ENCODE results near the gene CCDC112.

DNA sequence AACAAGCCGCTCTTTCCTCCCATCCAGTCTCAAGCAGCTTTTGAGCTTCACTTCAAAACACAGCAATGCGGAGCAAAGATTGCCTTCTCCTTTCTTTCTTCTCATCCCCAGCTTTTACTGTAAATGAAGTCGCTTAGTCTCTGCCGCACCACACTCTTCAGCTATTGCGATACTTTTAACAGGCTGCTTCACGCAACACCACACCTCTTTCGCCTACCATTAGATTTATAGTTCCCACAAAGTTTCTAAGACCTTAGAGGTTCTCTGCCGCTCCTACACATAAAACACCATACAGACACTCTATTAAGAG lies 34.5 kb downstream of the CCDC112 start:
- TF ChIP-seq POLR2A (IDR thresholded peaks at IDR 0.05) (no peak), CTCF (IDR thresholded peaks at IDR 0.05) (no peak)
